Measurements from ENCODE around the gene LILRB3. TPM values are rescaled to one million over a fixed set of nuclear protein-coding genes. Genes with fewer than 3 reads are reported as not detected.
"Not testable (repeated sequence)": the region's sequence is repeated elsewhere in the genome, so short reads cannot be mapped to it uniquely, and the experiment has no call there.

Gene LILRB3
- total RNA-seq, 1 donor from 2014 or later, result not detected

- Histone ChIP-seq H3K4me3 (ENCODE audit: low read depth, low read length) (peak overlapping the region; percentile 82), H3K27me3 (ENCODE audit: control insufficient read depth, insufficient read depth, low read length) (no peaks in the 10 kb centered on the region), H3K36me3 (ENCODE audit: control insufficient read depth, insufficient read depth, low read length) (peaks cover 11% of the 10 kb centered on the region)
- DNase-seq (ENCODE audit: low read depth) (no peak), FAIRE-seq (no peak)
- no peak for TF ChIP-seq CTCF (IDR thresholded peaks at IDR 0.05; ENCODE audit: insufficient read depth, low read length, severe bottlenecking)
These were observed 34.5 kb downstream of the LILRB3 start for GRCh38 chr19:54188215-54188871.

GRCh38 chr19:54186934-54187381, 35.8 kb downstream of the LILRB3 start:
- Histone ChIP-seq H3K27me3 (ENCODE audit: control insufficient read depth, insufficient read depth, low read length) (no peaks in the 10 kb centered on the region), H3K4me3 (ENCODE audit: low read depth, low read length) (no peak overlapping the region), H3K36me3 (ENCODE audit: control insufficient read depth, insufficient read depth, low read length) (peaks cover 14% of the 10 kb centered on the region)
- DNase-seq (ENCODE audit: low read depth), result no peak
- no peak for TF ChIP-seq CTCF (IDR thresholded peaks at IDR 0.05; ENCODE audit: insufficient read depth, low read length, severe bottlenecking)
- no peak for FAIRE-seq

- DNase-seq (ENCODE audit: low read depth), result no peak
- Histone ChIP-seq H3K27me3 (ENCODE audit: control insufficient read depth, insufficient read depth, low read length) (no peaks in the 10 kb centered on the region), H3K4me3 (ENCODE audit: low read depth, low read length) (no peak overlapping the region), H3K36me3 (ENCODE audit: control insufficient read depth, insufficient read depth, low read length) (peaks cover 14% of the 10 kb centered on the region)
- no peak for TF ChIP-seq CTCF (IDR thresholded peaks at IDR 0.05; ENCODE audit: insufficient read depth, low read length, severe bottlenecking)
- FAIRE-seq, result no peak
These were observed 36.5 kb downstream of the LILRB3 start for GRCh38 chr19:54186351-54186750.

GRCh38 chr19:54183431-54183830, 39.4 kb downstream of the LILRB3 start:
- no peak for DNase-seq (ENCODE audit: low read depth)
- no peak for FAIRE-seq
- H3K4me3 ChIP-seq (ENCODE audit: low read depth, low read length), result no peak overlapping the region
- TF ChIP-seq CTCF (IDR thresholded peaks at IDR 0.05; ENCODE audit: insufficient read depth, low read length, severe bottlenecking), result no peak
- peaks cover 25% of the 10 kb centered on the region for H3K36me3 ChIP-seq (ENCODE audit: control insufficient read depth, insufficient read depth, low read length)
- H3K27me3 ChIP-seq (ENCODE audit: control insufficient read depth, insufficient read depth, low read length), result no peaks in the 10 kb centered on the region

GRCh38 chr19:54181894-54182293, 40.9 kb downstream of the LILRB3 start:
- H3K36me3 ChIP-seq (ENCODE audit: control insufficient read depth, insufficient read depth, low read length), result peaks cover 20% of the 10 kb centered on the region
- not testable (repeated sequence) for FAIRE-seq; DNase-seq (ENCODE audit: low read depth); H3K27me3 ChIP-seq (ENCODE audit: control insufficient read depth, insufficient read depth, low read length); H3K4me3 ChIP-seq (ENCODE audit: low read depth, low read length)

- DNase-seq (ENCODE audit: low read depth) (no peak), FAIRE-seq (no peak)
- TF ChIP-seq CTCF (IDR thresholded peaks at IDR 0.05; ENCODE audit: insufficient read depth, low read length, severe bottlenecking), result no peak
- Histone ChIP-seq H3K36me3 (ENCODE audit: control insufficient read depth, insufficient read depth, low read length) (peaks cover 18% of the 10 kb centered on the region), H3K27me3 (ENCODE audit: control insufficient read depth, insufficient read depth, low read length) (no peaks in the 10 kb centered on the region), H3K4me3 (ENCODE audit: low read depth, low read length) (no peak overlapping the region)
These were observed 42.1 kb downstream of the LILRB3 start for GRCh38 chr19:54180691-54181091.
